ENCODE measurements around the gene LAMA5. TPM values are rescaled to one million over a fixed set of nuclear protein-coding genes. Genes with fewer than 3 reads are reported as not detected.
A peak's percentile ranks its signal among the peaks of the same experiment; 100 is the strongest.

LAMA5 gene
- total RNA-seq, 1 donor, result 11.1 TPM

DNA sequence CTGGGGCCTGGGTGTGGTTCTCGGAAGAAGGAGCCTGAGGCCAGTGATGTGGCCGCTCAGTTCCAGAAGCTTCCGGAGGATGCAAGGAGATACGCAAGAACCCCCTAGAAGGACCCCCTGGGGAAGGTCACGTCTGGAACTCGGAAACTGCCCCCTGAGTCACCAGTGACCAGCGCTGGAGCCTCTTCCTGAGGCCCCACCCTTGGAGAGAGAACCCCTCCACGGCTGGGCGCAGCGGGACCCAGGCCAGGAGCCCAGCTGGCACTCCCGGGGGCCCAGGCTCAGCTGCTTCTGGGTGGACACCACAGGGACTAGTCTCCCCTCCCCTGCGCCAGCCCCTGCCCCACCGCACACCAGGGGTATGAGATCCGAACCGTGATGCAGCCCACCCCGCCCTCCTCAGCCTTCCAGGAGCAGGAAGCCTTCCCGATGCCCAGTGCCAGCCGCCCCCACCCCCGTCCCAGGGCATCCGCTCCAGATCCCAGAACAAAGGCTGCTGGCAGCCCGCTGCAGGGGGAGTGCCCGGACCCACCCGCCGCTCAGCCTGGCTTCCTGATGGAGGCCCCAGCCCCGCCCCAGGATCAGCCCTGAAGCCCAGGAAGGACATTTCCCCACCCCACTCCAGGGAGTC lies 7.5 kb downstream of the LAMA5 start:
- DNase-seq (ENCODE audit: low read depth), result peak; percentile 73
- TF ChIP-seq CTCF (IDR thresholded peaks at IDR 0.05; ENCODE audit: insufficient read depth, low read length), result no peak
- H3K4me3 ChIP-seq (ENCODE audit: low read depth, low read length), result no peak overlapping the region

DNA sequence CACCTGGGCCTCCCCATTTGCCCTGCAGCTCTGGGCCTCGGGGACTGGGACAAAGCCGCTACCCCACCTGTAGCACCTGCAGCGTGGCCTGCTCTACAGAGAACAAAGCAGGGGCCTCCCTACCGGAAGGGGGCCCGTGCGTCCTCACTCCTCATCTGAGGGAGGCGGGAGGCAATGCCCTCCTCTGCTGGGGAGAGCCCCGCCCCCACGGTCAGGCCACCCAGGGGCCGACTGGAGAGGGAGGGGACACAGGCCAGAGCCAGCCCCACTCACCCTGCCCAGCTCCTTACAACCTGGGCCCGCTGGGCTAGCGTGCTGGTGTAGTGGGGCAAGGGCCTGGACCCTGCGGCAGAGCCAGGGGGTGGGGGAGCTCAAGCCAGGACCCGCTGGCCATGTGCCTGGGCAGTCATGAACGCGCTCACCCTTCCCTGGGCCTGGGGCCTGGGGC lies 8.0 kb downstream of the LAMA5 start:
- no peak overlapping the region for H3K4me3 ChIP-seq (ENCODE audit: low read depth, low read length)
- no peak for DNase-seq (ENCODE audit: low read depth)
- TF ChIP-seq CTCF (IDR thresholded peaks at IDR 0.05; ENCODE audit: insufficient read depth, low read length), result no peak

DNA sequence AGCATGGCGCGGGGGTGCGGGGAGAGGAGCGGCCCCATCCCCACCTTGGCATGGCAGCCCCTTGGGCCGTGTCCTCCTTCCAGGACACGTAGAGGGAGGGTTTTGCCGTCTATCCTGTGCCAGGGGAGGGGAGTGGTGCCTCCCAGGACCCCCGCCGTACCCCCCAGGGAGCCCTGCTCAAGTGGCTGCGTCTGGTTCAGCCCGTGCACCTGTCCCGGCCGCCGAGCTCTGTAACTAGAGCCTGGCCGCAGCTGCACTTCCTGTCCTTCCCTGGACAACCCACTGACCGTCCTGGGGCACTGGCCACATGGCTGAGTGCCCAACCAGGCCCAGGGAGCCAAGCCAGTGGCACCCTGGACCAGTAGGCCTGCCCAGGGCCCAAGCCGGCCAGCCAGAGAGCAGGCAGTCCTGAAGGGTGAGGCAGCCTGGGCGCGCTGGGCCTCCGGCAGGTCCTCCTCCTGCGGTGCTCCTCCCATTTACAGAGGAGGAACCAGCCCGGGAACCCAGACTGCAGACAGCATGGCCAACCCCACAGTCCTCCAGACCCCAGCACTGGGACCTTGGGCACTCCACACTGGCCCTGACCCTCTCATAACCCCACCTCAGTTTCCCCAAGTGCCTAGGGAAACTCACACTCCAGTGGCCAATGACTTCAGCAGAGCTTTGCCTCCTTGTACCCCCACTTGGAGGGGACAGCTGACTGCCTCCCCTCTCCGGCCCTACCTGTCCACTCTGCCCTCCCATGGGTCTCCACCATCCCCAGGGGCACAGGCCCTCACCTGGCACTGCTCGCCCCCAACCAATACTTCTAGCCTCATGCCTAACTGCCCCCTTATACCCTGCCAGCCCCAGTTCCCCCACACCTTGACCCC lies 8.7 kb downstream of the LAMA5 start:
- no peak overlapping the region for H3K4me3 ChIP-seq (ENCODE audit: low read depth, low read length)
- no peak for DNase-seq (ENCODE audit: low read depth)
- TF ChIP-seq CTCF (IDR thresholded peaks at IDR 0.05; ENCODE audit: insufficient read depth, low read length), result no peak

DNA sequence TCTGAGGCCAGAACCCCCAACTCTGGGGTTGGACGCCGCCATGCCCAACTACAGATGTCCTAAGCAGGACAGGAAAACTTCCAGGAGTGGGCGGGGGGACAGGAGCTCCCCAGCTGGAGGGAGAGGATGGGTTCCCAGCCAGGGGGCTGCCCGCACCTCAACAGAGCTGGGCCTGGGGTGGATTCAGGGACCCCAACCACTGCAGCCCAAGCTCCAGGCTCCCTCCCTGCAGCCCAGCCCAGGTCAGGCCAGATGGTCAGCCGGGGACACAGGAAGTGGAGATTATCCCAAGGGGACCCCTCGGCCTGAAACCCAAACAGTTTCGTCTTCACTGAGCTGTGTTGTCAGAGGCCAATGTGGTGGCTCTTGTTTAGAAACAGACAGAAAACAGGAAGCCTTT lies 9.4 kb downstream of the LAMA5 start:
- TF ChIP-seq CTCF (IDR thresholded peaks at IDR 0.05; ENCODE audit: insufficient read depth, low read length), result no peak
- no peak for DNase-seq (ENCODE audit: low read depth)
- H3K4me3 ChIP-seq (ENCODE audit: low read depth, low read length), result no peak overlapping the region

DNA sequence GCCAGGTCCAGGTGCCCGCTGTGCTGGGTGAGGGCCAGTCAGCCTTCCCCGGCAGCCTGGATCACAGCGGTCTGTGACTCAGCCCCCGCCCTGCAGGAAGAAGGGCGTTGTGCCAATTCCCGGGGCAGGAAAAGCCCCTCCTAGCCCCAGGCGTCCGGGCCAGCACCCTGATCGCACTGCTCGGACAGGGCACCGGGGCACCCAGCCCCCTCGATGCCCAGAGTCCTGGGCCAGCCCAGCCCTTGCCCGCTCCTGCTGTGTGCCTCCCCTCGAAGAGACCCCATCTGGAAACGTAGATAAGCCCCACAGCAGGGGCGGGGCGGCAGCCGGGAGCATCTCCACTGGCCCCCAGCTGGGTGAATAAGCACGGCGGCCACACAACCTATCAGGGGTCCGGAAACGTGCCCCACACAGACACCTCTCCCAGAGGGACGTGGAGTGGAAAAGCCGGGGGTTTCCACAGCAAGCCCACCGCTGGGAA lies 9.9 kb downstream of the LAMA5 start:
- no peak for TF ChIP-seq CTCF (IDR thresholded peaks at IDR 0.05; ENCODE audit: insufficient read depth, low read length)
- no peak overlapping the region for H3K4me3 ChIP-seq (ENCODE audit: low read depth, low read length)

DNA sequence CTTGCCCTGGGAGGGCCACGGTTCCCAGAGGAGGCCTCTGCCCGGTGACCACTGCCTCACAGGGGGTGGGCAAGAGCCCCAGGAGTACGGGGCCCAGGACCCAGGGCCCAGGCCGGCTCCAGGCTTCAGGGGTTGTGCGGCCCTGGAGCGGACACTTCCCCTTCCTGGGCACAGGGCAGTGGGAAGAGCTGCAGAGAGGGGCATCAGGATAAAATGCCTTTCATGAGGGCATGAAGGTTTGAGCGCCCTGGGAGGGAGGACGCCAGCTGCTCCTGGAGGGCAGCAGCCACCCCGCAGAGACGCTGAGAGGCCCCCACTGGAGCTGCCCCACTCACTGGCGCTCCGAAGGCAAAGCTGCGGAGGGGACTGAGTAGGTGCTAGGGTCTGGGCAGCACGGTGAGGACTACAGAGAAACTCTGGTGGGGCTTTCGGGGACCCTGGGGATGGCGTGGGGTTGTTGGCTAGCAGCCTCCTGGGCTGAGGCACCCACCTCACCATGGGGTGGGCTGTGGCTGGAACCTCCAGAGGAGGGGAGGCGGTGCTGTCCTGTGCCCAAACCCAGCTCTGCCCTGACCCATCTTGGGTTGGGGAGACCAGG lies 10.4 kb downstream of the LAMA5 start:
- TF ChIP-seq CTCF (IDR thresholded peaks at IDR 0.05; ENCODE audit: insufficient read depth, low read length), result no peak
- DNase-seq (ENCODE audit: low read depth), result no peak
- H3K4me3 ChIP-seq (ENCODE audit: low read depth, low read length), result peak overlapping the region; percentile 14

More for the DNA sequence above, 9.9 kb downstream of the LAMA5 start:
- peak; percentile 72 for DNase-seq (ENCODE audit: low read depth)

Measured in fibroblast of the aortic adventitia (primary cell).